Inflammatory macrophage (primary cell): ENCODE measurements around the gene TAF6L.
"Not testable (repeated sequence)": the region's sequence is repeated elsewhere in the genome, so short reads cannot be mapped to it uniquely, and the experiment has no call there.

ENCODE experiments used
- DNase-seq, 2 donors: peaks; one replicate each; pipeline ENCODE4 v3.0.0-alpha.2; 2020 to 2022
- total RNA-seq, 18 experiments: gene quantifications; one replicate each; lab custom pipeline; 2026; ENCODE audit warnings: mixed read lengths in 6 of 18, inconsistent platforms in 2 of 18; lab: John Stamatoyannopoulos, UW

TAF6L gene, protein sequence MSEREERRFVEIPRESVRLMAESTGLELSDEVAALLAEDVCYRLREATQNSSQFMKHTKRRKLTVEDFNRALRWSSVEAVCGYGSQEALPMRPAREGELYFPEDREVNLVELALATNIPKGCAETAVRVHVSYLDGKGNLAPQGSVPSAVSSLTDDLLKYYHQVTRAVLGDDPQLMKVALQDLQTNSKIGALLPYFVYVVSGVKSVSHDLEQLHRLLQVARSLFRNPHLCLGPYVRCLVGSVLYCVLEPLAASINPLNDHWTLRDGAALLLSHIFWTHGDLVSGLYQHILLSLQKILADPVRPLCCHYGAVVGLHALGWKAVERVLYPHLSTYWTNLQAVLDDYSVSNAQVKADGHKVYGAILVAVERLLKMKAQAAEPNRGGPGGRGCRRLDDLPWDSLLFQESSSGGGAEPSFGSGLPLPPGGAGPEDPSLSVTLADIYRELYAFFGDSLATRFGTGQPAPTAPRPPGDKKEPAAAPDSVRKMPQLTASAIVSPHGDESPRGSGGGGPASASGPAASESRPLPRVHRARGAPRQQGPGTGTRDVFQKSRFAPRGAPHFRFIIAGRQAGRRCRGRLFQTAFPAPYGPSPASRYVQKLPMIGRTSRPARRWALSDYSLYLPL
- total RNA-seq = 0.98 to 16.9 (median 9.5) reads per million in 18 experiments

DNA sequence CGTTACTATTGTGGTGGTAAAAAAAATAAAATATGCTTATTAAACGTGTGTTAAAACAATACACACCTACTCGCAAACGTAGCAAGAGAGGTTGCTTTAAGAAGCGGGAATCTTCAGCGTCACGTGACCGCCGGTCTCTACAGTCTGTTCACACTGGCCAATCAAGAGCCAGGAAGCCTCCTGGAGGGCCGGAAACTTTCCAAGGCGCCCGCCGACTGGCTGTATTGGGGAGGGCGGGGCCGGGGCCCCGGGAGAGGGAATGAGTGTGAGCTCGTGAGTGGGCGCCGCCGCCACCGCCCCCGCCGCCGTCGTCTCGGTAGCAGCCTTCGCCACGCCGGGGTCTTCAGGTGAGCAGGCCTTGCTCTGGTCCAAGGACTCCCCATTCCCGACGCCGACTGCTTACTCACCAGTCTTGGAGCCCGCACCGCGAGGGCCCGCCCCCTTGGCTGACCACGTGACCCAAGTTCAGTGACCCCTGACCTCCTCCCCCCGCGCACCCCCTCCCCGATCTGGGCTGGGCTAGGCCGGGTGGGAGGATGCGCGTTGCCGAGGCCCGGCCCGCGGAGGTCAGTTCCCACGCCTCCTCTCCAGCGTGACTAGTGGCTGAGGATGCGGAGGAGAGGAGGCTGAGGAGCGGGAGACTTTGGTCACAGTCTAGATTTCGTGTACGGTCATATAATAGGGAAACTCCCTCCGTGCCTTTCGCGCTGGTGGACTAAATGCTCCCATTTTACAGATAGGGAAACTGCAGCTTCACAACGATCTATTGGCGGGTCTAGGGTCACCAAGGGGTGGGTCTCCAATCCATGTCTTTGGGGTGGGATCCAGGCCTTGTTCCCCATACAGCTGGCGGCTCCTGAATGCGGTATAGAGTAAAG, at the start of gene TAF6L:
Gene TAF6L (plus strand): TSS at position 253 of the 878 bp plus-strand sequence. CDS start 4,388 bp downstream, outside the sequence.
- peak; percentile 97 to 99 for DNase-seq

DNA sequence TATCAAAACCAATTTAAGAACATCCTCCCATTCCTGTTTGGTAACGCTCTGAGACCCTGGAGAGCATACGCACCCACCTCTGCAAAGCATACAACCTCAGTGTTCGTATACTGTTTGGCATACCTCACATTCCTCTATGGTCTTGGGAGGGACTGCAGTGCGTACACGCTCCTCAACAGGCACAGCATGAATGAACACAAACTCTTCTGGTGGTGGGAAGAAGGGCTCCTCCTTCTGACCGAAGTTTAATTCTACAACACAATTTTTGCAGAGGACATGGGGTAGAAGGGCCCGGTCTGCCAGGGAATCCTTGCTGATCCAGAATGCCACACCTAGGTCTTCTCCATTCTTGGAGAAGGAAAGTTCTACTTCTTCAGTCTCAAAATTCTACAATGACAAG, 49.2 kb upstream of the TAF6L start:
- no peak for DNase-seq

DNA sequence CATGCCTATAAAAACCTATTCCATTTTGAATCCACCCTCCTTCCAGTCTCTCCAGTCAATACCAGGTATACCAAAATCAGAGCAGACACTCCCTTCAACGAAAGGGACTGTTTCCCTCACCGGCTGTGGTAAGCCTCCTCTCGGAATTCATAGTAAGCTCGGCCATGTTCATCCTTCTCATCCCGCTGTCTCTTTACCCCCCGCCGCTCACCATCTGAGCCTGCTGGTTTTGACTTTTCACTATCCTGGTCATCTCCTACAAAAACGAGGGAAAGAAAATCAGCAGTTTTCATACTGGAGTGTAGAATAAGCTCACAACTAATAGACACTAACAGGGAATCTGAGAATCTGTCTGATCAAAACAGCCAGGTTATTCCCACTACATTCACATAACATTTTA, 47.0 kb upstream of the TAF6L start:
- no peak for DNase-seq

DNA sequence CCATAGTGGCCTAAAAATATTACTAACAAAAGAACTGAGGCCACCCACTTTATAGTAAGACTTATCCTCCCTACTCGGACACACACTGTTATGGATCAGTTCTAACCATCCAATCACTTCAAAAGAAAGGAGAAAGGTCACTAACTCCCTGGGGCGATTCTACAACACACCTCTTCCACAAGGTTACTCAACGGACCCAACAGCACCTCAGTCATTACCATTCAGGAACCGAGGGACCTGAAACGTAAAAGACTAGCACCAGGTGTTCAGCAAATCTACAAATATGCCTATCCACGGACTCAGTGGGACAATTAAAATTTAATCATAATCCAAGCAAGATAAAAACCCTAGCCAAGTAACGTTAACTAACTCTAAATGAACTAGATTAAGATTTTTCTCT, 45.5 kb upstream of the TAF6L start:
- no peak for DNase-seq

DNA sequence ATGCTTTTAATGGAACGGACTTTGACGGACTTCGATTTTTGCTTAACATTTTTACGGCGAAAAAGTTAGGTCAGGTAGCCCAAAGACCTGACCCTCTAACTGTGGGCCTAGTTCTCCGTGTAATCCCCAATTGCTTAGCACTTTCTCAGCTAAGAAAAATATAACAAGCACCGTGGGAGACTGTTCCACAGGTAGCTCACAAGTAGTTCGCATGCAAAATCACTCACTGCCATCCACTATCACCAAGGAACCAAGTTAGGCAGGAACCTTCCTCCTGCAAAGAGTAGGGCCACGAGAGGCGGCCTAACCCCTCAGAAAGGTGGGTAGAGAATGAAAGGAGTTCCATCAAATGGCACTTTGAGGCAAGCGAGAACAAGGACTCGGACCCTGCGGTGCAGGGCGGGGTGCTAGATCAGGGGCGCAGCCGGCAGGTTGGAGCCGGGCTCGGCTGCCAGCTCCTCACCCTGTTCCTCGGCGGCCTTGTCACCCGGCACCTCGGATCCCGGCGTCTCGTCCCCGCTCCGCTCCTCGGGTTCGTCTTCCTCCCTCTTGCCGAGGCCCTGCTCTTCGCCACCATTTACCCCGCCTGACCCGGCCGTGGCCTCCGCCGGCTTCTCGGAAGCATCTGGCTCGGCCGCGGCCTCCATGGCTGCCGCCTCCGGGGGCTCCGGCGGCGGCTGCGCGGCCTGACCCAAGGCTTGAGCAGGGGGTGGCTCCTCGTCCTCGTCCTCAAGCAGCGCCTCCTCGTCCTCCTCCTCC, 44.9 kb upstream of the TAF6L start:
- no peak for DNase-seq

DNA sequence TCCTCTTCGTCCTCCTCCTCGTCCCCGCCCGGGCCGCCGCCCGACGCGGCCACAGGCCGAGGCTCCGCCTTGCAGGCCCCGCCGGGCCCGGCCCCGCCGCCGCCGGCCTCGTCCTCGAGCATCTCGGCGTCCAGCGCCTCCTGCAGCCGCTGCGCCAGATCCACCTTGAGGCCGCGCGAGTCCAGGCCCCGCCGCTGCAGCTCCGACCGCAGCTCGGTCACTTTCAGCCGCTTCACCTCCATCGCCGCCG, 44.4 kb upstream of the TAF6L start:
- DNase-seq = no peak

DNA sequence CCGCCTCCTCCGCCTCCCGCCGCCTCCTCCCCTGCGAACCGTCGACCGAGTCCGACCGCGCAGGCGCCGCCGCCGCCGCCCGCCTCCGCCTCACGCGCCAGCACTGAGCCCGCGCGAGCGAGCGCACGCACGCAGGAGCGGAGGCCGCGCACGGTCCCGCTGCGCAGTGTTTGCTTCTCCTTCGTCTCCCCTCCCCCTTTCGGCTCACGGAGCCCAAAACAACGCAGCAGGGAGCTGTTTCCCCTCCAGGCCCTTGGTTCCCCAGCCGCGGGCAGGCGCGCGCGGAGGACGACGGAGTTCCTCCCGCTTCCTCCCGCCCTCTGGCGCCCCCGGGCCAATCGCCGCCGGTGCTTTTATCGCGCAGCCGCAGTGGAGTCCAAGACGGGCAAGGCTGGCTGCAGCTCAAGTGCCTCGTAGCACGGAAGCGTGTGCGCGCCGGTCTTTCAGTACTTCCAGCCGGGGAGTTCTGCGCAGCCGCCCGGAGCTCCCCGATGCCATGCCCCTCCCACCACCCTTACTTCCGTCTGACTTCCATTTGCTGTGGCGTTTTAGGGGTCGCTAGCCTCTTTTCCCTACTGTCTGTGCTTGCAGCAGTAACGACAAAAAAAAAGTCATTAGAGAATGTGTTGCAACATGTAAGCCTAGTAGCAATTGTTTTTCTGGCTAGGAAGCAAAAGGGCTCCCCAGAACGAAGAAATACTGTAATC, 43.9 kb upstream of the TAF6L start, which contains the start of gene HNRNPUL2:
Gene HNRNPUL2 (minus strand): TSS at position 293 of the 707 bp plus-strand sequence. CDS start 301 bp downstream, outside the sequence.
- DNase-seq = peak; percentile 100

DNA sequence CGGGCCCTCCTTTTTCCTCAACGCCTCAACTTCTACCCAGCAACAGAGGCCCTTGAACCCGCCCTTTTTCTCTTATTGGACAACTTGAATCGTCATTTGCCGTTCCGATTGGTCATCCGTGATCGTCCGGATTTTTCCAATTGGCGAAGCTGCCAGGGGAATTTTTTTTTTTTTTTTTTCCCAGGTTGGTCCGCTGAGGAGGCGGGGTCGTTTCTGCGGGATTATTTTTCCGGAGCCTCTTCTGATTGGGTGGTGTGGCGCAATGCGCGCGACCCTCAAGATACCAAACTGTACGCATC, 43.4 kb upstream of the TAF6L start:
- DNase-seq = peak; percentile 97 to 99

DNA sequence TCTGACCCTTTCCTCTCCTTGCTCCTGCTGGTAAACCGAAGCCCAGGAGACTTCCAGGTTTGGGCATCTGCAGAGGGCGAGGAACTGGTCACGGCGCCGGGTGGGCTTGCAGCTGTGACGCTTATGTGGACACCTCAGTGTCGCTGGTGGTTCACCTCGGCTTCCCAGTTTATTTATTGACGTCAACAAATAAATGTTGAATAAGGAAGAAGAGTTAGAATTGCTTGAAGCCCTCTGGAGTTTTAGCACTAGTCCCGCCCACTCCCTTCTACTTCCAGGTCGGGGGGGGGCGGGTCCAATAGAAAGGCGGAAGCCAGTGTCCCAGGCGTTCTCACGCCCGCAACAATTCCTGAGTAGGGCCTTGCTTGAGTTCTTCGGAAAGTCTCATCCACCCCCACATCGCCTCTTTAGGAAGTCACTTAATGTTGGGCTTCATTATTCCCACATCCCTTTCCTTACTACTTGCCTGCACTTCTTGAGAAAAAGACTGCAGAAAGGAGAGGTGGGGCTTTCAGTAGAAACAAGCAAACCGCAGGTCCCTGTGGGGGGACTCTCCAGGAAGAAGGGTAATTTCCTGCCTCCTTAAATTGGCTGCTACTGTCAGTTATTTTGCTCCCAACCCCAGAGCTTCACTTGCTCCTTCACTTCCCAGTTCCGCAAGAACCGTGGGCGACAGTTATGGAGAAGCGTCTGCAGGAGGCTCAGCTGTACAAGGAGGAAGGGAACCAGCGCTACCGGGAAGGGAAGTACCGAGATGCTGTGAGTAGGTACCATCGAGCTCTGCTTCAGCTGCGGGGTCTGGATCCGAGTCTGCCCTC, 42.8 kb upstream of the TAF6L start, which contains the start of gene TTC9C:
Gene TTC9C (plus strand): TSS at position 316 of the 818 bp plus-strand sequence. CDS start 363 bp downstream, at position 679.
- peak; percentile 90 to 93 for DNase-seq

DNA sequence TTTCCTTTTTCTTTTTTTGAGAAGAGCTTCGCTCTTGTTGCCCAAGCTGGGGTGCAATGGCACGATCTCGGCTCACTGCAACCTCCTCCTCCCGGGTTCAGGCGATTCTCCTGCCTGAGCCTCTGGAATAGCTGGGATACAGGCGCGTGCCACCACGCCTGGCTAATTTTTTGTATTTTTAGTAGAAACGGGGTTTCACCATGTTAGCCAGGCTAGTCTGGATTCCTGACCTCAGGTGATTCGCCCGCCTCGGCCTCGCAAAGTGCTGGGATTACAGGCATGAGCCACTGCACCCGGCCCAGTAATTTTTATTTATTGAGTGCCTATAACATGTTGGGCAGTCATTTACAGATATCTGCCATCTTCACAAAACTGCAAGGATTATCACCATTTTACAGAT, 41.1 kb upstream of the TAF6L start:
- not testable (repeated sequence) for DNase-seq

DNA sequence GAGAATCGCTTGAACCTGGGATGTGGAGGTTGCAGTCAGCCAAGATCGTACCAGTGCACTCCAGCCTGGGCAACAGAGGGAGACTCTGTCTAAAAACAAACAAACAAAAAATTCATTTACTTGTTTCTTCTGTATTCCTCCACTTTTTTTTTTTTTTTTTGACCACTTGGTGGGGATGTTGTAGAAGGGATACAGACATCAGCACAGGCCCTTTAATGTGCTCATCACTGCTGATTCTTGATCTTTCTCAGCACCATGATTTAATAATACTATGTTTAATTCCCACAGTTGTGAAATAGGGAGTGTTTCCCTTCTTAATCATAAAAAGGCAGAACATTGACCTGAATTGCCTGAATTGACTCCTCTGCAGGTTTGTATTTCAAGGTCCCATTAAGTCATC, 38.4 kb upstream of the TAF6L start:
- peak; percentile 16 to 44 for DNase-seq

DNA sequence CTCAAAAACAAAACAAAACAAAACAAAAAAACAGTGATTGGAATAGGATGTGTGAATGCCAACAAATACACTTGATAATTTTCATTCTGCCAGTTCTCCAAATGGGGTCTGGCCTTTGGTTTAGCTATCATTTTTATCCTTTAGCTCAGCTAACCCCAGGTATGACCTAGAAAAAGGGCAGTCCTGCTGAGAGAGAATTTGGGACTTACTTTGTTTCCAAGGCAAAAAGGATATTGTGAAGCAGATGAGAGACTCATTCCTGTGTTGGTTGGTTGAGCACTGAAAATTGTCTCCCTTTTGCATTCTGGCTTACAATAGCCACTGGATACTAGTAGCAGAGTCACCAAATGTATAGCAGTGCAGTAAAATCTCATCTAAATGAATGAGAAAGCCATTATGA, 34.0 kb upstream of the TAF6L start:
- no peak for DNase-seq

DNA sequence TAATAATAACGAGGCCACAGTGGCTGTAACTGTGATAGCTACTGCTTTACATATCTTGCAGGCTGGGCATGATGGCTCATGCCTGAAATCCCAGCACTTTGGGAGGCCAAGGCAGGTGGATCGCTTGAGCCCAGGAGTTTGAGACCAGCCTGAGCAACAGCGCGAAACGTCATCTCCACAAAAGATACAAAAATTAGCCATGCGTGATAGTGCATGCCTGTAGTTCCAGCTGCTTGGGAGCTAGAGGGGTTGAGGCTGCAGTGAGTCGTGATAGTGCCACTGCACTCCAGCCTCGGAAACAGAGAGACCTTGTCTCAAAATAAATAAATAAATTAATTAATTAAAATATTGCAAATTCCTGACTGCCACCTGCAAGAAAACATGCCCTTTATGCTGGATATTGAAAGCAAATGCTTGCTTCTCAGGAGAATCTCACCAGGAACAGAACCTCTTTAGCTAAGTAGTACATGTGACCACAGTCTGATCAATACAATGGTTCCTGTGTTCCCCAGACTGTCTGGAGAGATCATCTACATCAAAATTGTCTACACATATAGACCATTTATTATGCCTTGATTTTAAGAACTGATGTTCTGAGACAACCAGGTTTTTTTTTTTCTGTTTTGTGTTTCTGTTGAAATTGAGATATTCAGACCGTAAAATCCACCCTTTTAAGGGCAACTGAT, 23.6 kb upstream of the TAF6L start:
- no peak for DNase-seq

DNA sequence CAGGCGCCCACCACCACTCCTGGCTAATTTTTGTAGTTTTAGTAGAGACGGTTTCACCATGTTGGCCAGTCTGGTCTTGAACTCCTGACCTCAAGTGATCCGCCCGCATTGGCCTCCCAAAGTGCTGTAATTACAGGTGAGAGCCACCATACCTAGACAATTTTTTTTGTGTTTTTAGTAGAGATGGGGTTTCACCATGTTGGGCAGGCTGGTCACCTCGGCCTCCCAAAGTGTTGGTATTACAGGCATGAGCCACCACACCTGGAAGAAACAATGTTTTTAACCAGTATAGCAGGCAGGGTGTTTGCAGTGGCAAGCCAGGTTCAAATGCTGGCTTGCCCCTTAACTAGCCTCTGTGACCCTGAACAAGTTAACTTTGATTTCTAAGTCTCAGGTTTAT, 21.3 kb upstream of the TAF6L start:
- not testable (repeated sequence) for DNase-seq

DNA sequence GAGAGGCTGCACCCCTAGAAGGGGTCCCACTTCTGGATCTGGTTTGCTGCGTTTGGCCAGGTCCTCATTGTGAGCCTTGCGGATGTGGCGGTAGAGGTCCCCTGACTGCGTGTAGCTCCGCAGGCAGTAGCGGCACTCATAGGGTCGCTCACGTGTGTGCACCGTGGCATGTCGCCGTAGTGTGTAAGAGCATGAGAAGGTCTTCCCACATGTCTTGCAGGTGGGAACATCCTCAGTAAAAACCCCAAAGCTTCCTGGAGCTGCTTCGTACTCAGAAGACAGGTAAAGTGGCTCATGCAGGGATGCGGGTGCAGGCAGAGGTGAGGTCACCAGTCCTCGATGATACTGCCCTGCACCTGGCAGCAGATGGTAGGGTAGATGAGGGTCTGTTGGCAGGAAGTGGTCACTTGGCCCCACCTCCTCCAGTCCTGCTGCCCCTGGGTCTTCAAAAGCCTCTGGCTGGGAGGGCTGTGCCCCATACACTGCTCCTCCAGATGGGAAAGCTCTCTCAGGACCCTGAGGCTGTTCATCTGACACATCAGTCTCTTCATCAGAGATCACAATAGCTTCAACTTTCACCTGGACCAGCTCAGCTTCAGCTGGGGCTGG, 18.9 kb upstream of the TAF6L start:
- DNase-seq = no peak

DNA sequence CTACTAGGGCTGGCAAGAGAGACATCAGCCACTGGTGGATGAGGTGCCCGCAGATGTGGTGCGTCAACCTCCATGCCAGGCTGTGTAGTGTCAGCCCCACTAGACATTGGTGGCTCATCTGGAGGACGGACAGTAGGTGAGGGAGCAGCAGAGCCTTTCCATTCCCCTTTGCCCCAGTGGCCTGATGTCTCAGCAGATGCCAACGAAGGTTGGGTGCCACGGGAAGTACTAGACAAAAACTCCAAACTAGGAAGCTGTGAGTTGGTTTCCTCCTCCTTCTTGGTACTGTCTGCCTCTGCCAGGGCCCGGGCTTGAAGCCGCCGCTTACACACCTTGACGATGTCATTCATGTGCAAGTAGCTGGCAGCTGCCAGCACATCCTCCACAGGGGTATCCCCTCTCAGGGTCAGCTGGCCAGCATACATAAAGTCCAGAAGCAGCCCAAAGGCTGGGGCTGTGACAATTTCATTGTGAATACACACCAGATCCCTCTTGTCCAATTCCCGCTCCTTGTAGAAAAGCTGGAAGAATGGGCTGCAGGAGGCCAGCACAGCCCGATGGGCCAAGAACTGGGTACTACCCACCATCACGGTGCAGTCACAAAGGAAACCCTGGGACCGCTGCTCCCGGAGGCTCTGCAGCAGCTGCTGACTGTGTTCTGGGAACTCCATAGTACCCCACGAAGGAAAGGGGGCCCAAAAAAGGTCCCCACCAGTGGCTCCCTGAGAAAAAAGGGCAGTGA, 18.0 kb upstream of the TAF6L start:
- DNase-seq = no peak

DNA sequence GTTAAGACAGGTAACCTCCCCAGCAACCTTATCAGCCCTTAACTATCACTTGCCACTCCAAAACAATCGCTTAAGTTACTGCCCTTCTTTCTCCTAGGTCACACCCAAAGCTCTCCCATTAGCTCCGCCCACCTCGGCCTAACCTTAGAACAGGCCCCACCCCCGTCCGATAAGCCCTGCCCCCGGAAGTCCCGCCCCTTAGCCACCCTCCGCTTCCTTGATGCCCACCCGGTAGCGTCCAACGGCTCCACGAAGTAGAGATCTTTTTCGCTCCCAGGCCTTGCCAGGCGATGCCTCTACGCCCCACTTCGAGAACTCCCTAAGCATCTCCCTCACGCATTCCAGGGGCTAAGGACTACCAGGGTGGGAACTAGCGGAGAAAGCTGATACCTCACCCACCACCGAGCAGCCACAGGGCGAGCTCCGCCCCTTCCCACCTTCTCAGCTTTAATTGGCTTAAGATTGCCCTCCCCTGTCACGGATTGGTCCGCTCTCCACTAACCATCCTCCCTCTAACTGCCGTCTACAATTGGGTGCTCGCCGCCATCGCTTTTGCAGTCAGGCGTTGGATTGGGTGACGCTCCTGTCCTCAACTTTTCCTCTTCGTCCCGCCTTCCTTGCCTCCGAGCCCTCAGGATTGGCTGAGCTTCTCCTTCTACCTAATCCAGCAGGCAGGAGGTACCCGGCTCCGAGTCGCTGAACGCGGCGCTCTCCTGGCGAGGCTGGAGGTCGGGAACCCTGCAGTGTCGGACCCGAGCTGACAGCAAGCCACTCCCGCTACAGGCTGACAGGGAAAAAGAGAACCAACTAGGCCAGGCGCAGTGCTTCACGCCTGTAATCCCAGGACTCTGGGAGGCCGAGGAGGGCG, 17.2 kb upstream of the TAF6L start, which contains the start of gene ZBTB3:
Gene ZBTB3 (minus strand): TSS at position 425 of the 868 bp plus-strand sequence. CDS start 496 bp downstream, outside the sequence.
- DNase-seq = peak; percentile 98 to 99

DNA sequence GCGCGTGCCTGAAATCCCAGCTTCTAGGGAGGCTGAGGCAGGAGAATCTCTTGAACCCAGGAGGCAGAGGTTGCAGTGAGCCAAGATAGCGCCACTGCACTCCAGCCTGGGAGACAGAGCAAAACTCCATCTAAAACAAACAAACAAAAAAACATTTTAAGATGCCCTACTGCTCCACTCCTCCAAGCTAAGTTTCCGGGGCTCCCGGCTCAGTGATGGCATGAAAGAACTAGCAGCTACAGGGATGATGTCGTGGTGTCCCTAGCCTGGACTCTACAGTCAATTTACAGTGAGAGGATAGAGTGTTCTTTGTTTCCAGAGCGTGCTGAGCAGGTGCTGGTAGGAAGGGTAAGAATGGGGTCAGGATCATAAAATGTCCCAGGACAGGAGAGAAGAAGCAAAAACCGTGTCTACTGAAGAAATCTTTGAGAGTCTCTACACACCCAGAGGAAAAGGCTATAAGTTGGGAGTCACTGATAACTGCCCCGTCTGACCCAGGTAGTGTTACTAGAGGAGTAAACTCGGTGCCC, 16.0 kb upstream of the TAF6L start:
- DNase-seq = no peak
